ENCODE measurements around the gene AFF3.

GRCh38 chr2:99789849-99790248 is 352.5 kb downstream of the AFF3 start:
- TF ChIP-seq AKAP8 (CRISPR knock-in tag; IDR thresholded peaks at IDR 0.05) = no peak
- no peak for TF ChIP-seq UBTF (CRISPR knock-in tag; IDR thresholded peaks at IDR 0.05)
- no peak for TF ChIP-seq SMC3 (IDR thresholded peaks at IDR 0.05; ENCODE audit: low read length)
- TF ChIP-seq FOXM1 (CRISPR knock-in tag; IDR thresholded peaks at IDR 0.05) = no peak
- no peak for TF ChIP-seq CTCF (CRISPR knock-in tag; IDR thresholded peaks at IDR 0.05)
- TF ChIP-seq ZSCAN31 (CRISPR knock-in tag; IDR thresholded peaks at IDR 0.05; ENCODE audit: low read depth) = no peak
- TF ChIP-seq TCF7 (IDR thresholded peaks at IDR 0.05; ENCODE audit: low read depth) = no peak
- no peak for TF ChIP-seq STAT6 (CRISPR knock-in tag; IDR thresholded peaks at IDR 0.05; ENCODE audit: borderline replicate concordance)
- no peak for TF ChIP-seq PREB (CRISPR knock-in tag; IDR thresholded peaks at IDR 0.05)
- no peak for TF ChIP-seq ZUFSP (CRISPR knock-in tag; IDR thresholded peaks at IDR 0.05; ENCODE audit: borderline replicate concordance)

Measured in HepG2 (cell line).